GM19397 (cell line): ENCODE results near the gene CD247.

Source experiments
- ATAC-seq: cut with Tn5 transposase; IDR thresholded peaks from one replicate; pipeline ENCODE4 v1.9.1; 2021; ENCODE audit warnings: mild to moderate bottlenecking, moderate library complexity; ENCODE audit not compliant: unreplicated experiment

Gene CD247

GRCh38 chr1:167542109-167543032, 24.0 kb upstream of the CD247 start:
- no peak for ATAC-seq

- ATAC-seq = no peak
These were observed 23.3 kb upstream of the CD247 start for GRCh38 chr1:167541610-167542009.

- no peak for ATAC-seq
These were observed 22.7 kb upstream of the CD247 start for GRCh38 chr1:167541003-167541402.

- no peak for ATAC-seq
These were observed 20.3 kb upstream of the CD247 start for GRCh38 chr1:167538657-167539056.

- ATAC-seq = no peak
These were observed 15.5 kb upstream of the CD247 start for GRCh38 chr1:167533851-167534300.

- ATAC-seq = no peak
These were observed 14.9 kb upstream of the CD247 start for GRCh38 chr1:167532964-167533824.

- no peak for ATAC-seq
These were observed 14.0 kb upstream of the CD247 start for GRCh38 chr1:167532375-167532774.

GRCh38 chr1:167529829-167530474, 11.6 kb upstream of the CD247 start:
- no peak for ATAC-seq

GRCh38 chr1:167528057-167528728, 9.9 kb upstream of the CD247 start:
- no peak for ATAC-seq

GRCh38 chr1:167526667-167527383, 8.5 kb upstream of the CD247 start:
- ATAC-seq = no peak

GRCh38 chr1:167524651-167525050, 6.3 kb upstream of the CD247 start:
- ATAC-seq = no peak

- ATAC-seq = no peak
These were observed 3.9 kb upstream of the CD247 start for GRCh38 chr1:167522246-167522645.

GRCh38 chr1:167520711-167521206, 2.4 kb upstream of the CD247 start:
- ATAC-seq = no peak

- ATAC-seq = no peak
These were observed 596 bp downstream of the CD247 start for GRCh38 chr1:167517535-167518330.

- no peak for ATAC-seq
These were observed 1.6 kb downstream of the CD247 start for GRCh38 chr1:167516404-167517388.

- ATAC-seq = no peak
These were observed 2.4 kb downstream of the CD247 start for GRCh38 chr1:167515893-167516321.

GRCh38 chr1:167515461-167515860, 2.9 kb downstream of the CD247 start:
- no peak for ATAC-seq

- ATAC-seq = no peak
These were observed 4.0 kb downstream of the CD247 start for GRCh38 chr1:167514288-167514687.
